Endodermal cell (in vitro differentiated cells): ENCODE data around the gene REN. TPM values are rescaled to one million over a fixed set of nuclear protein-coding genes. Genes with fewer than 3 reads are reported as not detected.

Experiments used
- DNase-seq: peaks from one replicate; pipeline ENCODE4 v3.0.0-alpha.2; 2017
- H3K27ac ChIP-seq: 2 replicates; pipeline ENCODE4 v1.5.1; 2013; ENCODE audit warnings: mild to moderate bottlenecking, low read depth, low read length, moderate library complexity
- H3K27me3 ChIP-seq: 2 replicates; pipeline ENCODE4 v1.6.1; 2013; ENCODE audit warnings: mild to moderate bottlenecking, low read length, moderate library complexity; ENCODE audit not compliant: insufficient read depth, control insufficient read depth, poor library complexity, severe bottlenecking
- H3K36me3 ChIP-seq: 2 replicates; pipeline ENCODE4 v1.7.0; 2013; ENCODE audit warnings: mild to moderate bottlenecking, low read length, moderate library complexity; ENCODE audit not compliant: control insufficient read depth, insufficient read depth
- H3K4me1 ChIP-seq: one replicate; pipeline ENCODE4 v1.7.0; 2013; ENCODE audit warnings: low read length; ENCODE audit not compliant: control insufficient read depth, insufficient read depth
- H3K4me3 ChIP-seq: 2 replicates; pipeline ENCODE4 v1.5.1; 2013; ENCODE audit warnings: mild to moderate bottlenecking, low read length, moderate library complexity
- H3K9ac ChIP-seq: 2 replicates; pipeline ENCODE4 v1.6.1; 2013; ENCODE audit warnings: mild to moderate bottlenecking, low read length, moderate library complexity; ENCODE audit not compliant: poor library complexity, severe bottlenecking; ENCODE audit errors: extremely low read depth
- H3K9me3 ChIP-seq: 2 replicates; pipeline ENCODE4 v1.6.1; 2013; ENCODE audit warnings: mild to moderate bottlenecking, low read length, moderate library complexity; ENCODE audit not compliant: control insufficient read depth
- H3K27ac Mint-ChIP-seq: 2 replicates; pipeline ENCODE4 v1.8.0; 2020; ENCODE audit warnings: mixed read lengths
- H3K27me3 Mint-ChIP-seq: 2 replicates; pipeline ENCODE4 v1.8.0; 2021; ENCODE audit warnings: mild to moderate bottlenecking, mixed read lengths; ENCODE audit not compliant: insufficient read depth
- H3K36me3 Mint-ChIP-seq: 2 replicates; pipeline ENCODE4 v1.8.0; 2020; ENCODE audit warnings: low read depth, mixed read lengths
- H3K4me1 Mint-ChIP-seq: 2 replicates; pipeline ENCODE4 v1.8.0; 2020; ENCODE audit warnings: mixed read lengths
- H3K4me3 Mint-ChIP-seq: 2 replicates; pipeline ENCODE4 v1.8.0; 2020; ENCODE audit warnings: mild to moderate bottlenecking, moderate library complexity, mixed read lengths
- H3K9me3 Mint-ChIP-seq: 2 replicates; pipeline ENCODE4 v1.8.0; 2020; ENCODE audit warnings: mild to moderate bottlenecking, mixed read lengths
- CTCF ChIP-seq: fragments of 200-600 bp; sonication (generic); conservative IDR thresholded peaks from 2 replicates; pipeline ENCODE4 v1.5.0; 2021; ENCODE audit warnings: antibody characterized with exemption, mild to moderate bottlenecking
- WGBS, 2 experiments: methylation state at CpG; one replicate each; pipeline versions ENCODE4 v1.1.5 to v1.1.7; 2013; ENCODE audit warnings: missing lambda C conversion rate in 2 of 2, mixed read lengths in 1 of 2; ENCODE audit not compliant: insufficient coverage in 1 of 2, insufficient read length in 1 of 2; 5-methylcytosine and 5-hydroxymethylcytosine counted together
- total RNA-seq, 2 donors: library from RNA; stranded (reverse); fragmentation: NEBNext Ultra II Directional in 1 of 2; extraction: Animal tissue kit (Norgen Biotek cat#: 25700) in 1 of 2; gene quantifications; 2 replicates in 1 of 2; 3 replicates in 1 of 2; pipeline ENCODE4 v1.2.1, GENCODE V29; 2021

REN gene
- total RNA-seq, 2 donors from 2014 or later, result not detected

GRCh38 chr1:204116539-204116938 lies 49.6 kb downstream of the REN start:
- Histone ChIP-seq H3K4me1 (no peaks in the 10 kb centered on the region), H3K9ac (no peak overlapping the region), H3K27me3 (no peaks in the 10 kb centered on the region), H3K36me3 (peaks cover 58% of the 10 kb centered on the region), H3K4me3 (no peak overlapping the region), H3K9me3 (no peaks in the 10 kb centered on the region), H3K27ac (no peak overlapping the region)
- 94 to 100% methylated on average over 2 to 4 of the region's 4 CpGs for WGBS, 2 experiments
- H3K27me3 Mint-ChIP-seq, result no peaks in the 10 kb centered on the region
- peaks cover 57% of the 10 kb centered on the region for H3K36me3 Mint-ChIP-seq
- H3K4me1 Mint-ChIP-seq, result peaks cover 16% of the 10 kb centered on the region
- no peaks in the 10 kb centered on the region for H3K9me3 Mint-ChIP-seq
- H3K27ac Mint-ChIP-seq, result peak overlapping the region; percentile 31
- no peak for TF ChIP-seq CTCF
- DNase-seq, result no peak
- H3K4me3 Mint-ChIP-seq, result no peak overlapping the region

GRCh38 chr1:204115116-204115515 lies 51.0 kb downstream of the REN start:
- Mint-ChIP-seq H3K36me3 (peaks cover 49% of the 10 kb centered on the region), H3K27ac (peak overlapping the region; percentile 82)
- 96% methylated on average over 2 to 4 of the region's 4 CpGs for WGBS, 2 experiments

GRCh38 chr1:204114606-204115005 lies 51.5 kb downstream of the REN start:
- no peak overlapping the region for H3K4me3 Mint-ChIP-seq
- peaks cover 45% of the 10 kb centered on the region for H3K36me3 Mint-ChIP-seq
- H3K9ac ChIP-seq, result no peak overlapping the region
- no peak overlapping the region for H3K27ac ChIP-seq
- no peak overlapping the region for H3K4me3 ChIP-seq
- no peak for TF ChIP-seq CTCF
- no peaks in the 10 kb centered on the region for H3K9me3 ChIP-seq
- no peaks in the 10 kb centered on the region for H3K27me3 ChIP-seq
- 80 to 94% methylated on average over 1 to 4 of the region's 4 CpGs for WGBS, 2 experiments
- peaks cover 42% of the 10 kb centered on the region for H3K36me3 ChIP-seq
- no peak for DNase-seq
- no peaks in the 10 kb centered on the region for H3K4me1 ChIP-seq
- H3K9me3 Mint-ChIP-seq, result no peaks in the 10 kb centered on the region
- H3K4me1 Mint-ChIP-seq, result peaks cover 21% of the 10 kb centered on the region
- no peaks in the 10 kb centered on the region for H3K27me3 Mint-ChIP-seq
- H3K27ac Mint-ChIP-seq, result peak overlapping the region; percentile 82

More at GRCh38 chr1:204115116-204115515, 51.0 kb downstream of the REN start:
- Histone ChIP-seq H3K9ac (no peak overlapping the region), H3K27me3 (no peaks in the 10 kb centered on the region), H3K9me3 (no peaks in the 10 kb centered on the region), H3K36me3 (peaks cover 47% of the 10 kb centered on the region), H3K27ac (no peak overlapping the region), H3K4me1 (no peaks in the 10 kb centered on the region), H3K4me3 (no peak overlapping the region)
- Mint-ChIP-seq H3K9me3 (no peaks in the 10 kb centered on the region), H3K4me1 (peaks cover 21% of the 10 kb centered on the region), H3K4me3 (no peak overlapping the region), H3K27me3 (no peaks in the 10 kb centered on the region)
- DNase-seq, result no peak
- no peak for TF ChIP-seq CTCF
